ENCODE results near the gene DCUN1D3. TPM values are rescaled to one million over a fixed set of nuclear protein-coding genes. Genes with fewer than 3 reads are reported as not detected.

Gene DCUN1D3
- total RNA-seq, 1 donor from 2014 or later, result 4.1 TPM

DNA sequence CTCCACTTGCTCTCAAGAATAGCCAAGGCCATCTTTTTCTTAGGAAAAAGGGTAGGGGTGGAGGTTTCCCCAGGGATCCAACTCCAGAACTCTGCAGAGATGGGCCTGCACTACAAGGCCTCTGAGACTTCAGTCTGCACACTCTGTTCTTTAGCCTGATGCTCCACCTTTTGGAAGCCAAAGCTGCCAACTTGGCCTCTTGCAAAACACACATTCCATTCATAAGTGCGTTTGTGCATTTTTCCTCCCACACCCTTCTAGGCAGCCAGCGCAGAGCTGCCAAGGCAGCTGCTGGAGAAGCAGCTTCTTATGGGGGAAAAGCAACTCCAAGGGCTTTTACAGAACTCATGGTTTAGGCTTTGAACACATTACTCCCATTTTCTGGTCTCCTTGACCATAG, 48.6 kb downstream of the DCUN1D3 start:
- ATAC-seq (ENCODE audit: low read depth), result no peak
- H3K27ac Mint-ChIP-seq, result no peak overlapping the region
- intact Hi-C loops (cut with micrococcal nuclease), result loop anchor here (10.0 kb wide), 1 partner anchor 53 kb away; the partner anchor contains the start of genes DCUN1D3 and LYRM1
- CTCF ChIA-PET, result interaction anchor here (1.4 to 3.9 kb wide), 4 partner anchors 210 to 709 kb away, joined by 3 to 34 read pairs (median 6); no protein-coding TSS in a partner anchor
- peaks cover 5% of the 10 kb centered on the region for H3K4me1 Mint-ChIP-seq
- no peaks in the 10 kb centered on the region for H3K27me3 Mint-ChIP-seq
- H3K36me3 Mint-ChIP-seq (ENCODE audit: low read depth), result peaks cover 7% of the 10 kb centered on the region
- TF ChIP-seq, protein P1, sequence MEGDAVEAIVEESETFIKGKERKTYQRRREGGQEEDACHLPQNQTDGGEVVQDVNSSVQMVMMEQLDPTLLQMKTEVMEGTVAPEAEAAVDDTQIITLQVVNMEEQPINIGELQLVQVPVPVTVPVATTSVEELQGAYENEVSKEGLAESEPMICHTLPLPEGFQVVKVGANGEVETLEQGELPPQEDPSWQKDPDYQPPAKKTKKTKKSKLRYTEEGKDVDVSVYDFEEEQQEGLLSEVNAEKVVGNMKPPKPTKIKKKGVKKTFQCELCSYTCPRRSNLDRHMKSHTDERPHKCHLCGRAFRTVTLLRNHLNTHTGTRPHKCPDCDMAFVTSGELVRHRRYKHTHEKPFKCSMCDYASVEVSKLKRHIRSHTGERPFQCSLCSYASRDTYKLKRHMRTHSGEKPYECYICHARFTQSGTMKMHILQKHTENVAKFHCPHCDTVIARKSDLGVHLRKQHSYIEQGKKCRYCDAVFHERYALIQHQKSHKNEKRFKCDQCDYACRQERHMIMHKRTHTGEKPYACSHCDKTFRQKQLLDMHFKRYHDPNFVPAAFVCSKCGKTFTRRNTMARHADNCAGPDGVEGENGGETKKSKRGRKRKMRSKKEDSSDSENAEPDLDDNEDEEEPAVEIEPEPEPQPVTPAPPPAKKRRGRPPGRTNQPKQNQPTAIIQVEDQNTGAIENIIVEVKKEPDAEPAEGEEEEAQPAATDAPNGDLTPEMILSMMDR (IDR thresholded peaks at IDR 0.05), result no peak
- H3K9me3 Mint-ChIP-seq, result no peaks in the 10 kb centered on the region
- no peak overlapping the region for H3K4me3 Mint-ChIP-seq
- POLR2A ChIA-PET, result interaction anchor here (0.5 kb wide), 1 partner anchor 90 kb away, joined by 9 read pairs; no protein-coding TSS in a partner anchor
- DNase-seq, result no peak

DNA sequence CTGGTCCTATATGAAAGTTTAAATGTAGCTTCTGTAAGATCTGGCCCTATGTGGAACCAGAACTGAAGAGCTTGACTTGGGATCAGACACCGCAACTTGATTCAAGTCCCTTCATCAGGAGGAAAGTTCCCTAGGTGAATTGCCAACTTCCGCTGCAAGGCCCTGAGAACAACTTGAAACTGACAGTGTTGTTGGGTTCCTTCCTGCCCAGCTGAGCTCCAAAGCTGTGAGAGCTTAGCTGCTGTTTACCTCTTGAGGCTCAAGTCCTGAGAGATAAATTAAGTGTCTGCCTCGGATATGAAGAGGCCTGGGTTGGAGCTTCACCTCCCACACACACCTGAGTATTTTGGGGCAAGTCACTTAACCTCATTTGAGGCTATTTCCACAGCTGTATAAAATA, 49.2 kb downstream of the DCUN1D3 start:
- ATAC-seq (ENCODE audit: low read depth), result no peak
- no peaks in the 10 kb centered on the region for H3K27me3 Mint-ChIP-seq

DNA sequence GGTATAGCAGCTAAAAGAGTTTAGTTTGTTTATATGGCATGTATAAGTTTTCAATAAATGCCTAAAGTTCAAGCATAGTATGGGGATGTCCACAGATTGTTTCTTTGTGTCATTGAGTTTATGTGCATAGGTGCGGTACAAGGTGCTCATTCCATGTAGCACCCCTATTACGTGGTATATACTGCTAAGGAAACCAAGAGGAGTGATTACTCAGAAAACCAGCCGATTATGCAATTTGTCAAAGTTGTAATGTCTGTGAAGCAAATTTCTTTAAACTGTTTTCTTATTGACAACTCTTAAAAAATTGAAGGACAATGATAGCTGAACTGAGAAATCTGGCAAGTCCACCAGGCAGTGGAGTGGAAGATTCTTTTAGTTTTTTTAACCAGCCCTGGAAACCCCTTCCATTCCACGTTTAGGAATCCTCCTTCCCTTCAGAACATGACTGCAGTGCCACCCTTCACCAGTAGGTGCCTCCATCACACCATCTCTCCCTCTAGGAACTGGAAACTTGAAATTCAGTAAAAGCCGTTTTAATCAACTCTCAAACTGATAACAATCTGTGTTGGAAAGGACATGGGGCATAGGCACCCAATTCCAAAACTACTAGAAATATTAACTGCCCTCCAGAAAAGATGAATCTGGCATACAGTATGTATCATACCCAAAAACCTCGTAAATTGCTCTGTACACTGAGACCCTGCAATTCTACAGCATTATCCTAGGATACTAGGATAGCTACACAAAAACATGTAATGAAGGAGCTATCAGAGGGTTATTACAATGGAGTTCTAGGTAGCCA, 50.4 kb downstream of the DCUN1D3 start:
- Mint-ChIP-seq H3K27ac (no peak overlapping the region), H3K4me3 (no peak overlapping the region), H3K4me1 (peaks cover 5% of the 10 kb centered on the region), H3K27me3 (no peaks in the 10 kb centered on the region), H3K36me3 (ENCODE audit: low read depth) (peaks cover under 1% of the 10 kb centered on the region), H3K9me3 (no peaks in the 10 kb centered on the region)
- CTCF ChIA-PET, result interaction anchor here (0.8 to 3.9 kb wide), 11 partner anchors 25 to 307 kb away, joined by 3 to 34 read pairs (median 5); partner anchors contain the start of genes ERI2 and REXO5
- DNase-seq, result peak; percentile 50
- POLR2A ChIA-PET, result no interaction called here
- TF ChIP-seq, protein P1 (IDR thresholded peaks at IDR 0.05), result peak; percentile 95
- intact Hi-C loops (cut with micrococcal nuclease), result loop anchor here (1.0 to 10.0 kb wide), 8 partner anchors 55 to 705 kb away; partner anchors contain the start of genes CRYM, DCUN1D3 and LYRM1
- peak; percentile 74 for ATAC-seq (ENCODE audit: low read depth)

More for the DNA sequence above, 49.2 kb downstream of the DCUN1D3 start:
- ChIA-PET CTCF (interaction anchor here (0.6 to 3.9 kb wide), 14 partner anchors 24 to 1543 kb away, joined by 3 to 34 read pairs (median 4); partner anchors contain the start of genes ERI2 and REXO5), POLR2A (interaction anchor here (0.5 kb wide), 1 partner anchor 91 kb away, joined by 9 read pairs; no protein-coding TSS in a partner anchor)
- TF ChIP-seq, protein P1 (IDR thresholded peaks at IDR 0.05), result no peak
- peaks cover 7% of the 10 kb centered on the region for H3K36me3 Mint-ChIP-seq (ENCODE audit: low read depth)
- H3K9me3 Mint-ChIP-seq, result no peaks in the 10 kb centered on the region
- intact Hi-C loops (cut with micrococcal nuclease), result loop anchor here (1.0 to 10.0 kb wide), 8 partner anchors 54 to 703 kb away; partner anchors contain the start of genes CRYM, DCUN1D3 and LYRM1
- peaks cover 5% of the 10 kb centered on the region for H3K4me1 Mint-ChIP-seq
- H3K4me3 Mint-ChIP-seq, result no peak overlapping the region
- DNase-seq, result no peak
- no peak overlapping the region for H3K27ac Mint-ChIP-seq

DNA sequence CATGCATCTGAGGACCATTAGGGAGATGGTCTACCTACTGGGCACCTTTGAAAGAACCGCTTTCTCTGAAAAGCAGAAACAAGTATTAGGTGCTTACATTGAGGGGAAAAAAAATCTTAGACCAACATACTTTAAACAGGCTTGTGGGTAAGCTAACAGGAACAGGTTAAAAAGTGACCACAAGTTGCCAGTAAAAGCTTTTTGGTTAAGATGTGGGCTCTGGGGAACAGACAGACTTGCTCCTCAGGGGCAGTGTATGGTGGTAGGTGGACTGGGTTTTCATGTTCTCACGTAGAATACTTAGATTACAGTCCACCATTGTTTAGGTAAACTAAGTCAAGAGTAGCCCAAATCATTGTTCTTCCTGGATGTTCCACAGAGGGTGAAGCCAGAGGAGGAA, 52.6 kb downstream of the DCUN1D3 start:
- POLR2A ChIA-PET, result no interaction called here
- no peak overlapping the region for H3K4me3 Mint-ChIP-seq
- no peak overlapping the region for H3K27ac Mint-ChIP-seq
- ATAC-seq (ENCODE audit: low read depth) (no peak), DNase-seq (no peak)
- intact Hi-C loops (cut with micrococcal nuclease), result no loop called here
- no peaks in the 10 kb centered on the region for H3K27me3 Mint-ChIP-seq
- H3K36me3 Mint-ChIP-seq (ENCODE audit: low read depth), result no peaks in the 10 kb centered on the region
- TF ChIP-seq, protein P1 (IDR thresholded peaks at IDR 0.05), result no peak
- H3K4me1 Mint-ChIP-seq, result peaks cover 5% of the 10 kb centered on the region
- H3K9me3 Mint-ChIP-seq, result no peaks in the 10 kb centered on the region
- CTCF ChIA-PET, result no interaction called here

DNA sequence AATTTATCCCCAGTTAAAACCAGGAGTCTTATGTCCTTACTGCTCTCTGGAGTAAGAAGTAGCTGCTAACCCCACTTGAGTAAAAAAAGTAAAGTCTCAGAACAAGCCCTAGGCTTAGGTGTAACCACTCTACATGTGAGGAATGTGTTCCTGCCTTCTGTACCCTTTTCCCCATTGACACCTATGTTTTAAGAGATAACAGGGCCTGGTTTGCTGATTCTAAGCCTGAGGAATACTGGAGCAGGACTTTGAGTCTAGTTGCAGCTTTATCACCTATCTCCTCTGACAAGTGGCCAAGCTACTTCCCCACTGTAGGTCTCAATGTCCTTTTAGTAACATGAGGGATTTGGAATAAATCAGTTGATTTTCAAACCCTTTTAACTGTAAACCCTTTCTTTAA, 53.6 kb downstream of the DCUN1D3 start:
- peaks cover 5% of the 10 kb centered on the region for H3K4me1 Mint-ChIP-seq
- no peak for DNase-seq
- intact Hi-C loops (cut with micrococcal nuclease), result no loop called here

More for the DNA sequence above, 53.6 kb downstream of the DCUN1D3 start:
- TF ChIP-seq, protein P1 (IDR thresholded peaks at IDR 0.05), result no peak
- H3K9me3 Mint-ChIP-seq, result no peaks in the 10 kb centered on the region
- ChIA-PET CTCF (no interaction called here), POLR2A (no interaction called here)
- no peak for ATAC-seq (ENCODE audit: low read depth)
- H3K27me3 Mint-ChIP-seq, result no peaks in the 10 kb centered on the region
- H3K4me3 Mint-ChIP-seq, result no peak overlapping the region
- H3K27ac Mint-ChIP-seq, result no peak overlapping the region
- no peaks in the 10 kb centered on the region for H3K36me3 Mint-ChIP-seq (ENCODE audit: low read depth)

Measured in activated B cell treated with CpG ODN at 0.5 μM for 24 hours (primary cell).